PC-3 (cell line): ENCODE data around the gene DTNB. TPM values are rescaled to one million over a fixed set of nuclear protein-coding genes. Genes with fewer than 3 reads are reported as not detected.

ENCODE experiments used
- ATAC-seq: fragments of 200-7000 bp; cut with Tn5 transposase; 2 replicates; pipeline ENCODE4 v1.9.1; 2020; ENCODE audit warnings: mild to moderate bottlenecking, moderate library complexity
- BruUV-seq: library from RNA; stranded (reverse); fragments of 400-500 nt; replicated peaks from 2 replicates; lab custom pipeline; 2021; lab: Mats Ljungman, UMichigan
- CTCF ChIA-PET: fragments of 300-600 bp; sonication (Branson Sonifier 250); formaldehyde crosslinking; loops from one replicate; lab custom pipeline; 2022; ENCODE audit warnings: antibody characterized with exemption; lab: Charles Lee
- POLR2A ChIA-PET: fragments of 300-600 bp; sonication (Branson Sonifier 250); formaldehyde crosslinking; loops from one replicate; lab custom pipeline; 2022; ENCODE audit warnings: antibody characterized with exemption; ENCODE audit not compliant: unreplicated experiment; lab: Charles Lee
- DNase-seq: peaks from one replicate; pipeline ENCODE4 v3.0.0-alpha.2; 2015
- H2AFZ ChIP-seq: fragments of 300-600 bp; sonication (generic); 2 replicates; pipeline ENCODE4 v1.6.0; 2016; ENCODE audit warnings: antibody characterized with exemption, low read length
- H3F3A ChIP-seq: fragments of 300-600 bp; sonication (generic); one replicate; pipeline ENCODE4 v1.6.0; 2017; ENCODE audit warnings: antibody characterized with exemption, low read length, control low read depth, mild to moderate bottlenecking; ENCODE audit not compliant: unreplicated experiment
- H3K27ac ChIP-seq: fragments of 300-600 bp; sonication (generic); 2 replicates; pipeline ENCODE4 v1.5.1; 2016; ENCODE audit warnings: mild to moderate bottlenecking, low read length
- H3K27me3 ChIP-seq: fragments of 300-600 bp; sonication (generic); 2 replicates; pipeline ENCODE4 v1.6.1; 2016; ENCODE audit warnings: low read length, mixed read lengths
- H3K36me3 ChIP-seq: fragments of 300-600 bp; sonication (generic); 2 replicates; pipeline ENCODE4 v1.6.1; 2016; ENCODE audit warnings: low read depth, mixed run types, low read length, mixed read lengths
- H3K4me1 ChIP-seq: fragments of 300-600 bp; sonication (generic); 2 replicates; pipeline ENCODE4 v1.5.1; 2016; ENCODE audit warnings: low read length; ENCODE audit not compliant: insufficient read depth
- H3K4me2 ChIP-seq: fragments of 300-600 bp; sonication (generic); 2 replicates; pipeline ENCODE4 v1.6.0; 2016; ENCODE audit warnings: low read length
- H3K4me3 ChIP-seq: fragments of 300-600 bp; sonication (generic); 2 replicates; pipeline ENCODE4 v1.5.1; 2016; ENCODE audit warnings: mild to moderate bottlenecking, low read length, mixed read lengths
- H3K79me2 ChIP-seq: fragments of 300-600 bp; sonication (generic); 2 replicates; pipeline ENCODE4 v1.6.1; 2017; ENCODE audit warnings: low read length, mixed read lengths
- H3K9ac ChIP-seq: fragments of 300-600 bp; sonication (generic); 2 replicates; pipeline ENCODE4 v1.6.0; 2016; ENCODE audit warnings: mild to moderate bottlenecking, low read length
- H3K9me2 ChIP-seq: fragments of 300-600 bp; sonication (generic); replicated peaks from 2 replicates; pipeline ENCODE4 v1.6.1; 2016; ENCODE audit warnings: mixed run types, low read length, mixed read lengths
- H3K9me3 ChIP-seq: fragments of 300-600 bp; sonication (generic); 2 replicates; pipeline ENCODE4 v1.6.1; 2016; ENCODE audit warnings: low read length, mixed read lengths
- H4K20me1 ChIP-seq: fragments of 300-600 bp; sonication (generic); 2 replicates; pipeline ENCODE4 v1.6.1; 2016; ENCODE audit warnings: low read length, mixed read lengths
- EZH2 ChIP-seq: fragments of 300-600 bp; sonication (generic); IDR thresholded peaks from one replicate; pipeline ENCODE4 v1.6.1; 2017; ENCODE audit warnings: antibody characterized with exemption, mild to moderate bottlenecking, low read length; ENCODE audit not compliant: unreplicated experiment
- EZH2phosphoT487 ChIP-seq: fragments of 300-600 bp; sonication (generic); IDR thresholded peaks from 2 replicates; pipeline ENCODE4 v1.6.1; 2018; ENCODE audit warnings: mild to moderate bottlenecking, antibody characterized with exemption, low read length, borderline replicate concordance
- intact Hi-C: fragments of 100-400 bp; cut with micrococcal nuclease; formaldehyde crosslinking; loops from 2 replicates; pipeline ENCODE4 v1.9.0; 2023
- total RNA-seq: library from RNA; depleted of rRNA; stranded (reverse); fragments of >200 nt; gene quantifications from 2 replicates; pipeline ENCODE4 v1.2.3, GENCODE V29; 2014
- TF ChIP-seq, protein P1 (sequence below): fragments of 300-600 bp; sonication (generic); conservative IDR thresholded peaks from 2 replicates; pipeline ENCODE4 v1.5.1; 2017; ENCODE audit warnings: antibody characterized with exemption, low read depth, mild to moderate bottlenecking, low read length

The DTNB gene
- total RNA-seq, 1 experiment from 2014 or later, result 23.1 TPM

DNA sequence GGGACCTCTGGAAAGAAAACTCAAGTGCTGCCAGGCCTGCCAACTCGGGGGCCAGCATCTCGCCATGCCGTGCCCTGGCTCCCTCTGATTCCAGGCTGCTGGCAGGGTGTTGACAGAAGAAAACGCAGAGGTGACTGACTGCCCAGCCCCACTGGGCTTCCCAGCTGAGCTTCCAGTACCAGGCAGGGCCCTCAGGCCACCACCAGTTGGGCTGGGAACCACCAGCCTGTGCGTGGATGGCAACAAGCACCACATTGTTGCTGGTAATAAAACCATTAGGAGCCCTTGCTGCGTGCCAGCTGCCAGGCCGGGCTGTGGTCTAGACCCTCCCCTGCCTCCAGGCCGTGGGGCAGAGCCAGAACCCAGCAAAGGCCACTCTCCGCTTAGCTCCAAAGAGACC is 340.8 kb downstream of the DTNB start:
- BruUV-seq, result no TSS peak

DNA sequence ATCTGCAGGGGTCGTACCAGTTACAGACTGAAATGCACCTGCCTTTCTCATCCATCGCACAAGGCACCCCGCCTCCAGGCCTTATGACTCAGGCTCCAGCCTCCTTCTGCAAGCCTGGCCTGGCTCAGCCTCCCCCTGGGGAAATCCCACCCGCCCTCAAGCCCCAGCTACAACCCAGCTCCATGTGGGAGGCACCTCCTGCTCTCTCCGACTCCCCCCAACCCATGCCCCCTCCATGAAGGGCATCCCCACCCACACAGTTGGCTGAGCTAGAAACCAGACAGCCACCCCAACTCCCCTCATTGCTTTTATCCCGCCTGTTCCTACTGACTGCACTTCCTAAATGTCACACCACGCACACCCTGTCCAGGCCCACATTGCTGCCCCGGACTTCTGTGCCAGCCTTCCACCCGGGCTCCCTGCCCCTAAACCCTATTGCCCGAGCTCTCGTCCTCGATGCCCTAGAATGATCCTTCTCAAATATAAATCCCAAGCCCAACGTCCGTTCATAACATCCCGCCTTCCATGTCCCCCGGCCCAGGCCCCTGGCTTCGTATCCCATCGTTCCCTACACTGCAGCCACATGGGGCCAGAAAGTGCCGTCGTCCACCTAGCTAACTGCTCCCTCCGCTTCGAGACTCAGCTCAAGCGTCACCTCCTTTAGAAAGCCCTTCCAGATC is 341.6 kb downstream of the DTNB start:
- BruUV-seq, result no TSS peak
- Histone ChIP-seq H3K36me3 (peaks cover 7% of the 10 kb centered on the region; the same call in 1 of the 2 replicates), H3K4me1 (no peaks in the 10 kb centered on the region), H3K27ac (no peak overlapping the region), H3K79me2 (no peaks in the 10 kb centered on the region), H2AFZ (no peak overlapping the region), H3K4me3 (no peak overlapping the region), H3K4me2 (no peak overlapping the region), H3K9ac (no peak overlapping the region), H3K9me2 (no peaks in the 10 kb centered on the region), H4K20me1 (no peaks in the 10 kb centered on the region), H3K27me3 (no peaks in the 10 kb centered on the region), H3K9me3 (peaks cover 4% of the 10 kb centered on the region; the same call in 1 of the 2 replicates), H3F3A (no peaks in the 10 kb centered on the region)
- no peak for TF ChIP-seq EZH2
- no peak for TF ChIP-seq EZH2phosphoT487
- TF ChIP-seq, protein P1, sequence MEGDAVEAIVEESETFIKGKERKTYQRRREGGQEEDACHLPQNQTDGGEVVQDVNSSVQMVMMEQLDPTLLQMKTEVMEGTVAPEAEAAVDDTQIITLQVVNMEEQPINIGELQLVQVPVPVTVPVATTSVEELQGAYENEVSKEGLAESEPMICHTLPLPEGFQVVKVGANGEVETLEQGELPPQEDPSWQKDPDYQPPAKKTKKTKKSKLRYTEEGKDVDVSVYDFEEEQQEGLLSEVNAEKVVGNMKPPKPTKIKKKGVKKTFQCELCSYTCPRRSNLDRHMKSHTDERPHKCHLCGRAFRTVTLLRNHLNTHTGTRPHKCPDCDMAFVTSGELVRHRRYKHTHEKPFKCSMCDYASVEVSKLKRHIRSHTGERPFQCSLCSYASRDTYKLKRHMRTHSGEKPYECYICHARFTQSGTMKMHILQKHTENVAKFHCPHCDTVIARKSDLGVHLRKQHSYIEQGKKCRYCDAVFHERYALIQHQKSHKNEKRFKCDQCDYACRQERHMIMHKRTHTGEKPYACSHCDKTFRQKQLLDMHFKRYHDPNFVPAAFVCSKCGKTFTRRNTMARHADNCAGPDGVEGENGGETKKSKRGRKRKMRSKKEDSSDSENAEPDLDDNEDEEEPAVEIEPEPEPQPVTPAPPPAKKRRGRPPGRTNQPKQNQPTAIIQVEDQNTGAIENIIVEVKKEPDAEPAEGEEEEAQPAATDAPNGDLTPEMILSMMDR, result no peak
- ATAC-seq (no peak), DNase-seq (no peak)
- intact Hi-C loops, result no loop called here
- ChIA-PET POLR2A (no interaction called here), CTCF (no interaction called here)

More for the DNA sequence above, 340.8 kb downstream of the DTNB start:
- ATAC-seq (no peak), DNase-seq (no peak)
- Histone ChIP-seq H3K4me2 (no peak overlapping the region), H3K9me2 (no peaks in the 10 kb centered on the region), H3K4me1 (no peaks in the 10 kb centered on the region), H3F3A (no peaks in the 10 kb centered on the region), H3K9me3 (no peaks in the 10 kb centered on the region), H2AFZ (no peak overlapping the region), H4K20me1 (no peaks in the 10 kb centered on the region), H3K36me3 (no peaks in the 10 kb centered on the region), H3K27ac (no peak overlapping the region), H3K27me3 (no peaks in the 10 kb centered on the region), H3K79me2 (no peaks in the 10 kb centered on the region), H3K4me3 (no peak overlapping the region), H3K9ac (no peak overlapping the region)
- ChIA-PET POLR2A (no interaction called here), CTCF (no interaction called here)
- TF ChIP-seq EZH2phosphoT487, result no peak
- TF ChIP-seq, protein P1, result no peak
- intact Hi-C loops, result no loop called here

DNA sequence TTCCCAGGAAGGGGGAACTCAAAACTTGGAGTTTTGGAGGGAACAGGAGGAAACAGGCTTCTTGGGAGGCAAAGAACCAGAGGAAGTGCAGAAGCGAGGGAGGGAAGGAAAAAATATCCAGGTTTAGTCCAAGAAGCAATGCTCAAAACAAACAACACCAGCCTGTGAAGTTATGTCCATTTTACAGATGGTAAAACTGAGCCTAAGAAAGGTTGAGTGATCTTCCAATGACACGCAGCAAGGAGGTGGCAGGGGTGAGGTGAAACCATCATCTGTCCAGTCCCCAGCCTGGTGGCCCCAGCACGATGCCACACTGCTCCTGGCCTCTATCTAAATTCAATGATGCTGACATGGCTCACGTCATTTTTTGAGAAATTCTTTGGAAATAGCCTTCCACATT is 342.4 kb downstream of the DTNB start:
- no peaks in the 10 kb centered on the region for H3K9me2 ChIP-seq
- H3K4me1 ChIP-seq, result no peaks in the 10 kb centered on the region
- no peaks in the 10 kb centered on the region for H4K20me1 ChIP-seq
- intact Hi-C loops, result no loop called here
- no peak overlapping the region for H3K27ac ChIP-seq
- H3K36me3 ChIP-seq, result peaks cover 12% of the 10 kb centered on the region; the same call in 1 of the 2 replicates
- DNase-seq (no peak), ATAC-seq (no peak)
- no peaks in the 10 kb centered on the region for H3F3A ChIP-seq
- no peaks in the 10 kb centered on the region for H3K27me3 ChIP-seq
- no peak overlapping the region for H2AFZ ChIP-seq
- no peaks in the 10 kb centered on the region for H3K79me2 ChIP-seq
- BruUV-seq, result no TSS peak
- ChIA-PET POLR2A (interaction anchor here (0.6 kb wide), 1 partner anchor 36 kb away, joined by 6 read pairs; no protein-coding TSS in a partner anchor), CTCF (no interaction called here)
- peaks cover 11% of the 10 kb centered on the region; the same call in 1 of the 2 replicates for H3K9me3 ChIP-seq
- TF ChIP-seq EZH2phosphoT487, result no peak
- no peak for TF ChIP-seq EZH2
- TF ChIP-seq, protein P1, result no peak
- no peak overlapping the region for H3K4me2 ChIP-seq
- no peak overlapping the region for H3K4me3 ChIP-seq
- no peak overlapping the region for H3K9ac ChIP-seq
